Tibial nerve (tissue), 4 donors: ENCODE data around the gene PHLDB3. TPM values are rescaled to one million over a fixed set of nuclear protein-coding genes. Genes with fewer than 3 reads are reported as not detected.

Experiments used
- DNase-seq, 2 donors: peaks; one replicate each; pipeline ENCODE4 v3.0.0-alpha.2; 2019; ENCODE audit warnings: low spot score in 2 of 2
- H3K27ac ChIP-seq, 4 donors: fragments of 200-600 bp; sonication (generic) in 3 of 4; one replicate each; pipeline ENCODE4 v1.5.1; 2017 to 2019; ENCODE audit warnings: mild to moderate bottlenecking in 1 of 4
- H3K27me3 ChIP-seq, 2 donors: fragments of 200-600 bp; sonication (generic) in 1 of 2; one replicate each; pipeline versions ENCODE4 v1.5.1 to v1.6.0; 2017 to 2019
- H3K36me3 ChIP-seq, 3 donors: fragments of 200-600 bp; sonication (generic); one replicate each; pipeline ENCODE4 v1.5.1; 2018 to 2019
- H3K4me1 ChIP-seq, 4 donors: fragments of 200-600 bp; sonication (generic) in 3 of 4; one replicate each; pipeline ENCODE4 v1.5.1; 2017 to 2019
- H3K4me3 ChIP-seq, 4 donors: fragments of 200-600 bp; sonication (generic) in 3 of 4; one replicate each; pipeline ENCODE4 v1.5.1; 2017 to 2019; ENCODE audit warnings: mild to moderate bottlenecking in 1 of 4, moderate library complexity in 1 of 4
- H3K9me3 ChIP-seq, 4 donors: fragments of 200-600 bp; sonication (generic) in 3 of 4; one replicate each; pipeline ENCODE4 v1.5.1; 2017 to 2019
- CTCF ChIP-seq, 5 experiments: fragments of 200-600 bp in 3 of 5; fragments of 450-650 bp in 2 of 5; sonication (generic) in 3 of 5; IDR thresholded peaks; one replicate each; pipeline ENCODE4 v1.5.1; 2016 to 2019; ENCODE audit warnings: antibody characterized with exemption in 5 of 5, mild to moderate bottlenecking in 3 of 5, moderate library complexity in 2 of 5
- EP300 ChIP-seq, 2 donors: sonication (generic); formaldehyde crosslinking; IDR thresholded peaks; one replicate each; pipeline ENCODE4 v1.6.1; 2017; ENCODE audit warnings: antibody characterized with exemption in 2 of 2, mild to moderate bottlenecking in 1 of 2
- POLR2A ChIP-seq, 2 donors: fragments of 450-650 bp; IDR thresholded peaks; one replicate each; pipeline ENCODE4 v1.6.1; 2017; ENCODE audit warnings: antibody characterized with exemption in 2 of 2, mild to moderate bottlenecking in 2 of 2, moderate library complexity in 2 of 2
- WGBS, 2 donors: methylation state at CpG; one replicate each; pipeline ENCODE4 v1.1.5; 2018; 5-methylcytosine and 5-hydroxymethylcytosine counted together
- total RNA-seq, 4 donors: library from RNA; depleted of rRNA; stranded (reverse); fragments of >200 nt; gene quantifications; one replicate each; pipeline ENCODE4 v1.1.0, GENCODE V29; 2016

Gene PHLDB3
- total RNA-seq, 4 donors from 2014 or later, result 9.8 to 25.5 (median 16.3) TPM

GRCh38 chr19:43541920-43542650 is 37.5 kb upstream of the PHLDB3 start:
- peaks cover 0 to 100% (median 0%) of the 10 kb centered on the region in 3 donors for H3K36me3 ChIP-seq
- no peak overlapping the region for H3K4me3 ChIP-seq
- no peak overlapping the region for H3K27ac ChIP-seq
- no peaks in the 10 kb centered on the region for H3K4me1 ChIP-seq
- H3K27me3 ChIP-seq, result no peaks in the 10 kb centered on the region
- peaks cover 0 to 14% (median 0%) of the 10 kb centered on the region in 4 donors for H3K9me3 ChIP-seq
- TF ChIP-seq POLR2A (IDR thresholded peaks at IDR 0.05) (no peak), CTCF (IDR thresholded peaks at IDR 0.05) (no peak), EP300 (IDR thresholded peaks at IDR 0.05) (no peak)
- no peak for DNase-seq
- 94 to 95% methylated on average over 5 of the region's 5 CpGs for WGBS, 2 donors

- 93 to 95% methylated on average over 3 of the region's 3 CpGs for WGBS, 2 donors
- H3K4me1 ChIP-seq, result peaks cover 0 to 6% (median 4%) of the 10 kb centered on the region in 4 donors
- H3K36me3 ChIP-seq, result peaks cover 0 to 95% (median 0%) of the 10 kb centered on the region in 3 donors
- TF ChIP-seq POLR2A (IDR thresholded peaks at IDR 0.05) (no peak), CTCF (IDR thresholded peaks at IDR 0.05) (no peak), EP300 (IDR thresholded peaks at IDR 0.05) (no peak)
- H3K27me3 ChIP-seq, result no peaks in the 10 kb centered on the region
- H3K9me3 ChIP-seq, result peaks cover 0 to 14% (median 0%) of the 10 kb centered on the region in 4 donors
- no peak overlapping the region for H3K4me3 ChIP-seq
- H3K27ac ChIP-seq, result no peak overlapping the region
- no peak for DNase-seq
These were observed 35.8 kb upstream of the PHLDB3 start for GRCh38 chr19:43540381-43540780.

- Histone ChIP-seq H3K27ac (no peak overlapping the region), H3K27me3 (no peaks in the 10 kb centered on the region), H3K9me3 (peaks cover 0 to 14% (median 0%) of the 10 kb centered on the region in 4 donors), H3K4me1 (peaks cover 0 to 18% (median 8%) of the 10 kb centered on the region in 4 donors), H3K36me3 (peaks cover 0 to 80% (median 0%) of the 10 kb centered on the region in 3 donors), H3K4me3 (no peak overlapping the region)
- no peak for TF ChIP-seq EP300 (IDR thresholded peaks at IDR 0.05)
- no peak for TF ChIP-seq CTCF (IDR thresholded peaks at IDR 0.05)
- TF ChIP-seq POLR2A (IDR thresholded peaks at IDR 0.05), result no peak
- no peak for DNase-seq
These were observed 34.4 kb upstream of the PHLDB3 start for GRCh38 chr19:43538922-43539321.

- Histone ChIP-seq H3K27me3 (no peaks in the 10 kb centered on the region), H3K4me3 (no peak overlapping the region), H3K27ac (peak overlapping the region; percentile 89 to 94 (median 90)), H3K4me1 (peaks cover 0 to 29% (median 15%) of the 10 kb centered on the region in 4 donors), H3K36me3 (peaks cover 0 to 42% (median 0%) of the 10 kb centered on the region in 3 donors), H3K9me3 (peaks cover 0 to 14% (median 0%) of the 10 kb centered on the region in 4 donors)
- WGBS, 2 donors, result 52 to 60% methylated on average over 60 to 62 of the region's 62 CpGs
- peak; percentile 36 to 60 for DNase-seq
- no peak for TF ChIP-seq POLR2A (IDR thresholded peaks at IDR 0.05)
- TF ChIP-seq CTCF (IDR thresholded peaks at IDR 0.05), result peak; percentile 43 to 75 (median 54)
- TF ChIP-seq EP300 (IDR thresholded peaks at IDR 0.05), result no peak
These were observed 30.5 kb upstream of the PHLDB3 start for GRCh38 chr19:43534816-43535761.
